HepG2 (cell line): ENCODE data around the gene GTF2H1. TPM values are rescaled to one million over a fixed set of nuclear protein-coding genes. Genes with fewer than 3 reads are reported as not detected.

Source experiments
- ASH2L ChIP-seq: fragments of 300-600, 200-600 bp; sonication (generic); IDR thresholded peaks from 2 replicates; pipeline ENCODE4 v1.7.0; 2017; ENCODE audit warnings: low read depth, mild to moderate bottlenecking, moderate library complexity, mixed read lengths, low read length; ENCODE audit not compliant: insufficient read length
- ATF1 ChIP-seq: IDR thresholded peaks from 2 replicates; pipeline ENCODE4 v1.6.1; 2016; ENCODE audit warnings: mild to moderate bottlenecking, control low read depth
- BRCA1 ChIP-seq: sonication (generic); formaldehyde crosslinking; IDR thresholded peaks from 2 replicates; pipeline ENCODE4 v1.4.0; 2020; ENCODE audit warnings: missing genetic modification reagents
- ERF ChIP-seq: IDR thresholded peaks from 2 replicates; pipeline ENCODE4 v1.6.1; 2018; ENCODE audit warnings: missing biosample characterization, missing genetic modification reagents
- KDM1A ChIP-seq: IDR thresholded peaks from 2 replicates; pipeline ENCODE4 v1.6.1; 2016; ENCODE audit warnings: missing compliant biosample characterization
- KDM5B ChIP-seq: sonication (generic); formaldehyde crosslinking; IDR thresholded peaks from 2 replicates; pipeline ENCODE4 v1.4.0; 2020; ENCODE audit warnings: missing genetic modification reagents, mild to moderate bottlenecking, borderline replicate concordance
- KLF6 ChIP-seq: IDR thresholded peaks from 2 replicates; pipeline ENCODE4 v1.8.0; 2016; ENCODE audit warnings: missing biosample characterization, missing genetic modification reagents
- MEF2D ChIP-seq: sonication (generic); formaldehyde crosslinking; IDR thresholded peaks from 2 replicates; pipeline ENCODE4 v1.5.1; 2020; ENCODE audit warnings: mild to moderate bottlenecking, missing genetic modification reagents
- NFKBIZ ChIP-seq: IDR thresholded peaks from 2 replicates; pipeline ENCODE4 v1.6.1; 2018; ENCODE audit warnings: missing genetic modification reagents, missing compliant biosample characterization
- PHF5A ChIP-seq: IDR thresholded peaks from one replicate; pipeline ENCODE4 v1.6.1; 2018; ENCODE audit warnings: low read depth, missing genetic modification reagents; ENCODE audit not compliant: unreplicated experiment
- POLR2AphosphoS5 ChIP-seq: IDR thresholded peaks from 2 replicates; pipeline ENCODE4 v1.6.1; 2012; ENCODE audit warnings: low read depth, low read length
- REXO4 ChIP-seq: sonication (generic); formaldehyde crosslinking; IDR thresholded peaks from 2 replicates; pipeline ENCODE4 v1.8.0; 2022; ENCODE audit warnings: missing genetic modification reagents, mild to moderate bottlenecking, borderline replicate concordance
- SRSF1 ChIP-seq: fragments of 200-400 bp; formaldehyde crosslinking; optimal IDR thresholded peaks from 2 replicates; pipeline ENCODE3; 2017; ENCODE audit warnings: mild to moderate bottlenecking, low read depth, low read length, moderate library complexity
- TAF15 ChIP-seq: fragments of 200-400 bp; formaldehyde crosslinking; IDR thresholded peaks from one replicate; pipeline ENCODE4 v1.6.1; 2018; ENCODE audit warnings: mild to moderate bottlenecking, low read depth, low read length; ENCODE audit not compliant: poor library complexity, severe bottlenecking
- TBP ChIP-seq: sonication (generic); formaldehyde crosslinking; IDR thresholded peaks from 2 replicates; pipeline ENCODE4 v1.5.0; 2020; ENCODE audit warnings: missing genetic modification reagents
- ZIK1 ChIP-seq: sonication (generic); formaldehyde crosslinking; IDR thresholded peaks from 2 replicates; pipeline ENCODE4 v1.5.0; 2020; ENCODE audit warnings: mild to moderate bottlenecking, low read depth, missing genetic modification reagents, borderline replicate concordance
- ZNF124 ChIP-seq: sonication (generic); formaldehyde crosslinking; IDR thresholded peaks from 2 replicates; pipeline ENCODE4 v1.4.0; 2020; ENCODE audit warnings: missing genetic modification reagents
- ZNF207 ChIP-seq: fragments of 450-650 bp; IDR thresholded peaks from 2 replicates; pipeline ENCODE4 v1.6.1; 2016; ENCODE audit warnings: antibody characterized with exemption, borderline replicate concordance
- ZNF747 ChIP-seq: sonication (generic); formaldehyde crosslinking; IDR thresholded peaks from 2 replicates; pipeline ENCODE4 v1.8.1; 2023; ENCODE audit warnings: missing genetic modification reagents, mild to moderate bottlenecking, borderline replicate concordance
- ZNF749 ChIP-seq: sonication (generic); formaldehyde crosslinking; IDR thresholded peaks from 2 replicates; pipeline ENCODE4 v1.8.0; 2022; ENCODE audit warnings: mild to moderate bottlenecking, missing genetic modification reagents, moderate library complexity, borderline replicate concordance
- ZNF775 ChIP-seq: sonication (generic); formaldehyde crosslinking; IDR thresholded peaks from 2 replicates; pipeline ENCODE4 v1.4.0; 2020; ENCODE audit warnings: missing genetic modification reagents, mild to moderate bottlenecking, moderate library complexity, borderline replicate concordance
- polyA plus RNA-seq, 8 experiments: library from polyadenylated mRNA; depleted of rRNA in 3 of 8; stranded (reverse) in 7 of 8; unstranded in 1 of 8; fragments of >200 nt; fragmentation: Illumina TruSeq in 4 of 8; extraction: Trizol in 4 of 8; gene quantifications; 2 replicates each; pipeline versions ENCODE4 v1.2.1 to v1.2.3, GENCODE V29; 2011 to 2016; ENCODE audit warnings: low read depth in 4 of 8, missing spikeins in 1 of 8, mixed read lengths in 1 of 8; ENCODE audit not compliant: insufficient read depth in 1 of 8
- total RNA-seq, 5 experiments: library from RNA; depleted of rRNA; stranded (reverse); fragments of >200 nt; fragmentation: Illumina TruSeq; extraction: Trizol; gene quantifications; 2 replicates each; pipeline ENCODE4 v1.2.3, GENCODE V29; 2016; ENCODE audit warnings: low read depth in 1 of 5
- TF ChIP-seq, protein P1 (sequence below): sonication (generic); formaldehyde crosslinking; IDR thresholded peaks from 2 replicates; pipeline ENCODE4 v1.4.0; 2020; ENCODE audit warnings: missing genetic modification reagents, low read depth, mild to moderate bottlenecking, borderline replicate concordance
- TF ChIP-seq, protein P2 (sequence below): sonication (generic); formaldehyde crosslinking; IDR thresholded peaks from 2 replicates; pipeline ENCODE4 v1.4.0; 2020; ENCODE audit warnings: missing genetic modification reagents
- TF ChIP-seq, protein P3 (sequence below): IDR thresholded peaks from 2 replicates; pipeline ENCODE4 v1.6.1; 2016; ENCODE audit warnings: missing biosample characterization, missing genetic modification reagents, low read depth

The GTF2H1 gene
- total and polyA plus RNA-seq, 2 of the 13 experiments (the other 11 are each of a cell fraction or from before 2014, with no cell fraction given) = 15.7 to 51.4 TPM

GRCh38 chr11:18321969-18322711, at the start of gene GTF2H1, which contains the start of gene HPS5 (continued):
- peak; percentile 99 for TF ChIP-seq ASH2L
- peak; percentile 64; the same call in 1 of the 2 replicates for TF ChIP-seq ZNF124 (CRISPR knock-in tag)
- TF ChIP-seq PHF5A (CRISPR knock-in tag) = peak; percentile 74
- TF ChIP-seq TAF15 = peak; percentile 69
- TF ChIP-seq ZIK1 = peak; percentile 90
- TF ChIP-seq ZNF747 = peak; percentile 85
- TF ChIP-seq POLR2AphosphoS5 = peak; percentile 93
- TF ChIP-seq, protein P1, sequence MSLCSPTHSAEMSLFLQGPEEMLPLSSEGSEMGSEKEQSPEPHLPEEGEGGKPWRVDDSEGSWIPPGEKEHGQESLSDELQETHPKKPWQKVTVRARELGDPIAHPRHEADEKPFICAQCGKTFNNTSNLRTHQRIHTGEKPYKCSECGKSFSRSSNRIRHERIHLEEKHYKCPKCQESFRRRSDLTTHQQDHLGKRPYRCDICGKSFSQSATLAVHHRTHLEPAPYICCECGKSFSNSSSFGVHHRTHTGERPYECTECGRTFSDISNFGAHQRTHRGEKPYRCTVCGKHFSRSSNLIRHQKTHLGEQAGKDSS = peak; percentile 86
- TF ChIP-seq ZNF749 (CRISPR knock-in tag) = no peak; the same call in none of the 2 replicates
- TF ChIP-seq NFKBIZ = peak; percentile 96
- no peak for TF ChIP-seq BRCA1 (CRISPR knock-in tag)
- TF ChIP-seq, protein P2, sequence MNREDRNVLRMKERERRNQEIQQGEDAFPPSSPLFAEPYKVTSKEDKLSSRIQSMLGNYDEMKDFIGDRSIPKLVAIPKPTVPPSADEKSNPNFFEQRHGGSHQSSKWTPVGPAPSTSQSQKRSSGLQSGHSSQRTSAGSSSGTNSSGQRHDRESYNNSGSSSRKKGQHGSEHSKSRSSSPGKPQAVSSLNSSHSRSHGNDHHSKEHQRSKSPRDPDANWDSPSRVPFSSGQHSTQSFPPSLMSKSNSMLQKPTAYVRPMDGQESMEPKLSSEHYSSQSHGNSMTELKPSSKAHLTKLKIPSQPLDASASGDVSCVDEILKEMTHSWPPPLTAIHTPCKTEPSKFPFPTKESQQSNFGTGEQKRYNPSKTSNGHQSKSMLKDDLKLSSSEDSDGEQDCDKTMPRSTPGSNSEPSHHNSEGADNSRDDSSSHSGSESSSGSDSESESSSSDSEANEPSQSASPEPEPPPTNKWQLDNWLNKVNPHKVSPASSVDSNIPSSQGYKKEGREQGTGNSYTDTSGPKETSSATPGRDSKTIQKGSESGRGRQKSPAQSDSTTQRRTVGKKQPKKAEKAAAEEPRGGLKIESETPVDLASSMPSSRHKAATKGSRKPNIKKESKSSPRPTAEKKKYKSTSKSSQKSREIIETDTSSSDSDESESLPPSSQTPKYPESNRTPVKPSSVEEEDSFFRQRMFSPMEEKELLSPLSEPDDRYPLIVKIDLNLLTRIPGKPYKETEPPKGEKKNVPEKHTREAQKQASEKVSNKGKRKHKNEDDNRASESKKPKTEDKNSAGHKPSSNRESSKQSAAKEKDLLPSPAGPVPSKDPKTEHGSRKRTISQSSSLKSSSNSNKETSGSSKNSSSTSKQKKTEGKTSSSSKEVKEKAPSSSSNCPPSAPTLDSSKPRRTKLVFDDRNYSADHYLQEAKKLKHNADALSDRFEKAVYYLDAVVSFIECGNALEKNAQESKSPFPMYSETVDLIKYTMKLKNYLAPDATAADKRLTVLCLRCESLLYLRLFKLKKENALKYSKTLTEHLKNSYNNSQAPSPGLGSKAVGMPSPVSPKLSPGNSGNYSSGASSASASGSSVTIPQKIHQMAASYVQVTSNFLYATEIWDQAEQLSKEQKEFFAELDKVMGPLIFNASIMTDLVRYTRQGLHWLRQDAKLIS (CRISPR knock-in tag) = no peak
- peak; percentile 98 for TF ChIP-seq KDM5B (CRISPR knock-in tag)
- TF ChIP-seq ATF1 (CRISPR knock-in tag) = peak; percentile 97
- no peak for TF ChIP-seq TBP
- TF ChIP-seq ZNF775 = no peak
- TF ChIP-seq, protein P3, sequence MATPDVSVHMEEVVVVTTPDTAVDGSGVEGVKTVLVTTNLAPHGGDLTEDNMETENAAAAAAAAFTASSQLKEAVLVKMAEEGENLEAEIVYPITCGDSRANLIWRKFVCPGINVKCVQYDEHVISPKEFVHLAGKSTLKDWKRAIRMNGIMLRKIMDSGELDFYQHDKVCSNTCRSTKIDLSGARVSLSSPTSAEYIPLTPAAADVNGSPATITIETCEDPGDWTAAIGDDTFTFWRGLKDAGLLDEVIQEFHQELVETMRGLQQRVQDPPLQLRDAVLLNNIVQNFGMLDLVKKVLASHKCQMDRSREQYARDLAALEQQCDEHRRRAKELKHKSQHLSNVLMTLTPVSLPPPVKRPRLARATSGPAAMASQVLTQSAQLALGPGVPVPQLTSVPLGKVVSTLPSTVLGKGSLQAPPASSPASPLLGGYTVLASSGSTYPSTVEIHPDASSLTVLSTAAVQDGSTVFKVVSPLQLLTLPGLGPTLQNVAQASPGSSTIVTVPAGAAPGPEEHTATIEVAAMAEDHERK (CRISPR knock-in tag) = peak; percentile 69; the same call in 1 of the 2 replicates
- no peak for TF ChIP-seq REXO4
- peak; percentile 94 for TF ChIP-seq ERF (CRISPR knock-in tag)
- TF ChIP-seq MEF2D = peak; percentile 90
- no peak for TF ChIP-seq SRSF1
- TF ChIP-seq ZNF207 = no peak
- no peak for TF ChIP-seq KDM1A
- peak; percentile 93 for TF ChIP-seq KLF6
